Measurements from ENCODE around the gene ERBIN. TPM values are rescaled to one million over a fixed set of nuclear protein-coding genes. Genes with fewer than 3 reads are reported as not detected.
"Not testable (repeated sequence)": the region's sequence is repeated elsewhere in the genome, so short reads cannot be mapped to it uniquely, and the experiment has no call there.

The ERBIN gene, protein sequence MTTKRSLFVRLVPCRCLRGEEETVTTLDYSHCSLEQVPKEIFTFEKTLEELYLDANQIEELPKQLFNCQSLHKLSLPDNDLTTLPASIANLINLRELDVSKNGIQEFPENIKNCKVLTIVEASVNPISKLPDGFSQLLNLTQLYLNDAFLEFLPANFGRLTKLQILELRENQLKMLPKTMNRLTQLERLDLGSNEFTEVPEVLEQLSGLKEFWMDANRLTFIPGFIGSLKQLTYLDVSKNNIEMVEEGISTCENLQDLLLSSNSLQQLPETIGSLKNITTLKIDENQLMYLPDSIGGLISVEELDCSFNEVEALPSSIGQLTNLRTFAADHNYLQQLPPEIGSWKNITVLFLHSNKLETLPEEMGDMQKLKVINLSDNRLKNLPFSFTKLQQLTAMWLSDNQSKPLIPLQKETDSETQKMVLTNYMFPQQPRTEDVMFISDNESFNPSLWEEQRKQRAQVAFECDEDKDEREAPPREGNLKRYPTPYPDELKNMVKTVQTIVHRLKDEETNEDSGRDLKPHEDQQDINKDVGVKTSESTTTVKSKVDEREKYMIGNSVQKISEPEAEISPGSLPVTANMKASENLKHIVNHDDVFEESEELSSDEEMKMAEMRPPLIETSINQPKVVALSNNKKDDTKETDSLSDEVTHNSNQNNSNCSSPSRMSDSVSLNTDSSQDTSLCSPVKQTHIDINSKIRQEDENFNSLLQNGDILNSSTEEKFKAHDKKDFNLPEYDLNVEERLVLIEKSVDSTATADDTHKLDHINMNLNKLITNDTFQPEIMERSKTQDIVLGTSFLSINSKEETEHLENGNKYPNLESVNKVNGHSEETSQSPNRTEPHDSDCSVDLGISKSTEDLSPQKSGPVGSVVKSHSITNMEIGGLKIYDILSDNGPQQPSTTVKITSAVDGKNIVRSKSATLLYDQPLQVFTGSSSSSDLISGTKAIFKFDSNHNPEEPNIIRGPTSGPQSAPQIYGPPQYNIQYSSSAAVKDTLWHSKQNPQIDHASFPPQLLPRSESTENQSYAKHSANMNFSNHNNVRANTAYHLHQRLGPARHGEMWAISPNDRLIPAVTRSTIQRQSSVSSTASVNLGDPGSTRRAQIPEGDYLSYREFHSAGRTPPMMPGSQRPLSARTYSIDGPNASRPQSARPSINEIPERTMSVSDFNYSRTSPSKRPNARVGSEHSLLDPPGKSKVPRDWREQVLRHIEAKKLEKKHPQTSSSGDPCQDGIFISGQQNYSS (N-terminal part only)
- total RNA-seq, result 100 to 1,000 TPM; 116 to 218 (median 152) TPM

DNA sequence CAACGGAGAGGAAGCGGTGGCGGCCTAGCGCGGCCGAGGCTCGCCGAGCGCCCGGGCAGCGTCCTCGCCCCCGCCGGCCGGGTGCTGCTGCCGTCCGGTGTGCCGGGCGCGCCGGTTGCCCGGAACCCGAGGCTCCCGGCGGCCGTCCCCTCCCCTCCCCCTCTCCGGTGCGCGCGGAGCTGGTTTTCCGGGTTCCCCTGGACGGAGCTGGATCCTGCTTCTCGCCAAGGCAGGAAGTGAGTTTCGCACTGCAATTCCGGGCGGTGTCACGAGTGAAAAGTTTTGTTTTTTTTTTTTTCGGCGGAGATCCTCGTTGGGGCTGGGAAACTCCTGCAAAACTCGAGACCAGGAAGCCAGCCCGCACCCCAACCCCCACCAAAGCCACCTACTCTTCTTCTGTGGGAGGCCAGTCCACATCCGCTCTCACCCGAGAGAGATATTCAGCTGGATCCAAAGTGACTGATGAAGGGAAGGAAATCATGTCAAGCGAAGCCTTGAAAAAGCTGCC lies at the start of gene ERBIN:
Gene ERBIN, plus strand, starts transcription at position 300 of the 508 bp plus-strand sequence. CDS start 66,144 bp downstream, outside the sequence.
- DNase-seq, result peak; percentile 83 to 91 (median 91)
- TF ChIP-seq POLR2A (IDR thresholded peaks at IDR 0.05), result peak; percentile 7 to 32
- TF ChIP-seq CTCF (IDR thresholded peaks at IDR 0.05), result no peak
- no peaks in the 10 kb centered on the region for H3K36me3 ChIP-seq

GRCh38 chr5:65876970-65877369 lies 49.4 kb upstream of the ERBIN start:
- H3K4me1 ChIP-seq, result no peaks in the 10 kb centered on the region
- DNase-seq, result no peak
- no peaks in the 10 kb centered on the region for H3K27me3 ChIP-seq
- no peaks in the 10 kb centered on the region for H3K9me3 ChIP-seq
- no peak overlapping the region for H3K4me3 ChIP-seq
- H3K36me3 ChIP-seq, result no peaks in the 10 kb centered on the region
- no peak overlapping the region for H3K27ac ChIP-seq
- TF ChIP-seq CTCF (IDR thresholded peaks at IDR 0.05) (no peak), POLR2A (IDR thresholded peaks at IDR 0.05) (no peak)

More for the DNA sequence above, at the start of gene ERBIN:
- Histone ChIP-seq H3K4me1 (peaks cover 0 to 15% (median 6%) of the 10 kb centered on the region in 4 donors), H3K9me3 (no peaks in the 10 kb centered on the region), H3K27me3 (no peaks in the 10 kb centered on the region), H3K27ac (peak within 1 kb of the TSS; percentile 96 to 100 (median 98)), H3K4me3 (peak within 1 kb of the TSS; percentile 75 to 99 (median 95))

DNA sequence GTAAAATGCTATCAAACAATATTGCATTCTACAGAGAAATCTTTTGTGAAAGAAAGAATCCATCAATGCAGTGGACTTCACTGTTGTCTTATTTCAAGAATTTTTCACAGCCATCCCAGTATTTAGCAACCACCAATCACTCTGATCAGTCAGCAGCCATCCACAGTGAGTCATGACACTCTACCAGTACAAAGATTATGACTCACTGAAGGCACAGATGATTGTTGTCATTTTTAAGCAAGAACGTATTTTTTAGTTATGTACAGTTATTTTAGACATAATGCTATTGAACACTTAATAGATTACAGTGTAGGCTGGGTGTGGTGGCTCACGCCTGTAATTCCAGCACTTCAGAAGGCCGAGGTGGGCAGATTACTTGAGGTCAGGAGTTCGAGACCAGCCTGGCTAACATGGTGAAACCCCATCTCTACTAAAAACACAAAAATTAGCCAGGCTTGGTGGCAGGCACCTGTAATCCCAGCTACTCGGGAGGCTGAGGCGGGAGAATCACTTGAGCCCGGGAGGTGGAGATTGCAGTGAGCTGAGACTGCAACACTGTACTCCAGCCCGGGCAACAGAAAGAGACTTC lies 46.6 kb upstream of the ERBIN start:
- not testable (repeated sequence) for H3K4me1 ChIP-seq, H3K9me3 ChIP-seq, DNase-seq, H3K36me3 ChIP-seq, H3K27ac ChIP-seq, H3K27me3 ChIP-seq, H3K4me3 ChIP-seq

GRCh38 chr5:65880496-65881072 lies 45.8 kb upstream of the ERBIN start:
- Histone ChIP-seq H3K9me3 (no peaks in the 10 kb centered on the region), H3K27ac (no peak overlapping the region), H3K4me1 (no peaks in the 10 kb centered on the region), H3K4me3 (no peak overlapping the region), H3K27me3 (no peaks in the 10 kb centered on the region), H3K36me3 (no peaks in the 10 kb centered on the region)
- no peak for DNase-seq
- no peak for TF ChIP-seq POLR2A (IDR thresholded peaks at IDR 0.05)
- TF ChIP-seq CTCF (IDR thresholded peaks at IDR 0.05), result no peak

GRCh38 chr5:65882278-65882677 lies 44.1 kb upstream of the ERBIN start:
- no peak overlapping the region for H3K4me3 ChIP-seq
- H3K9me3 ChIP-seq, result no peaks in the 10 kb centered on the region
- no peaks in the 10 kb centered on the region for H3K27me3 ChIP-seq
- DNase-seq, result no peak
- H3K27ac ChIP-seq, result no peak overlapping the region
- no peaks in the 10 kb centered on the region for H3K4me1 ChIP-seq
- no peaks in the 10 kb centered on the region for H3K36me3 ChIP-seq
- TF ChIP-seq POLR2A (IDR thresholded peaks at IDR 0.05) (no peak), CTCF (IDR thresholded peaks at IDR 0.05) (no peak)

Measured in Peyer's patch (tissue), 4 donors.